HG02623 (cell line): Measurements from ENCODE around the gene LRRN4.

Experiments used
- ATAC-seq: cut with Tn5 transposase; IDR thresholded peaks from one replicate; pipeline ENCODE4 v1.9.1; 2021; ENCODE audit warnings: moderate library complexity; ENCODE audit not compliant: unreplicated experiment

Gene LRRN4

DNA sequence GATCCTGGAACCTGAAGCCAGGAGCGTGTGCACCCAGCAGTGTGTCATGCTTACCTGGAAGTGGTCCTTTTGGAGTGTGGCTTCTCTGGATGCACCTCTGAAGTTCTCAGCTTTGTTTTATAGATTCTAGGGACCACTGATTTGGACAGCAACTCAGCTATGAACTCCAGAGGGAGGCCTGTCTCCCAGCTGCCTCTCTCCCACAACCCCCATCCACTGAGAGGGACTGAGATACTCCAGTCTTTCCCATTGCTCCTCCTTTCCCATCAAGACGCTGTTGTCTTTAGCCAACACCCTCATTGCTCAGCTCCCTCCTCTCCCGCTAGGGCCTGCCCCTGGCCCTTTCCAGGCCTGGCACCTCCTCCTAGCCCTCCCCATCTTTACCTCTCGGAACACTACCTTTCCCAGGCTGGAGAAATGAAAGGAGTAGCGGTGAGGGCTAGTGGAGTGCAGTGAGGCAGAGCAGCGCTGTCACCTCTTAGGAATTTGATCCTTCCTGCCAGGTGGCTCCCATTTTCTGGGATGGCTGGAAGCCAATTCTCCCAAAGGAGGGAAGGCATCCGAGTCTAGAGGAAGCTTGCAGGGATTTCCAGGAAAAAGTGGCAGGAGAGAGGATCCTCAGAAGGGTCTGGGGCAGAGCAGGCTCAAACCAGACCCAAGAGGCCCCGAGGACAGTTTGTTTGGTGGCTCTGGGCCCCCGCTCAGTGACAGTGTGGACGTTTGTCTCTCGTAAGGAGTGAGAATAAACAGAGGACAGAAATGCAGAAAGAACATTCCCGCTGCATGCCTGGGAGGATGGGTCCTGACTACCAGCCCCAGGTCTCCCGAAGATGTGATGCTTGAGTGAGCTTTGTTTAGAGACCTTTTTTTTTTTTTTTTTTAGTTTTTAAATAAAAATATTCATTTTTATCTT, at the start of gene LRRN4:
LRRN4 (minus strand) TSS at position 285 of the 913 bp plus-strand sequence. CDS start 1,261 bp downstream, outside the sequence.
- ATAC-seq = no peak

DNA sequence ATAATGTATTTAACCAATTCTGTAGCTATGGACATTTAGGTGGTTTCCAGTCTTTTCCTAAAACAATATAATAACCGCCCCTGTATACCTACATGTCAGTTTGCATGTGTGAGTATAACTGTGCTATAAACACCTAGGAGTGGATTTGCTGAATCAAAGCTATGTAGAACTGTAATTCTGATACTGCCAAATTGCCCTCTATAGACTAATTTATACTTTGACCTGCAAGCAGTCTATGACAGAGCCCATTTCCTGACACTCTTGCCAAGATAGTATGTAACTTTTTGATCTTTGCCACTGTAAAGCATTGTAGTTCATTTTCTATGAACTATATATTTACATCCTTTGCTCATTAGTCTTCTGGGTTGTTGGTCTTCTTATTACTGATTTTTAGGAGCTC, 49.4 kb upstream of the LRRN4 start:
- no peak for ATAC-seq

DNA sequence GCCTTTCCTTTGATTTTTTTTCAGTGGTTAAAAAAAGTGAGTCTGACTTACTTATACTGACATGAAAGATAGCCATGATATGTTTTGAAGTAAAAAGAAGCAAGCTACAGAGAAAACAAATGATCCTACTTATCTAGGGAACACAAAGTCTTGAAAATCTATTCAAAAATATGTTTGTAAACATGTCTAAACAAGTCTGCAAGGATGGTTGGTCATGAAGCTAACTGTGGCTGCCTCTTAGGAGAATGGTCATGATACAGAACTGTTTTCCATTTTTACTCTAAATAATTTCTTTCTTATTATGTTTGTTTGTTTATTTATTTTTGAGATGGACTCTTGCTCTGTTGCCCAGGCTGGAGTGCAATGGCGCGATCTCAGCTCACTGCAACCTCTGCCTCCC, 47.5 kb upstream of the LRRN4 start:
- no peak for ATAC-seq

DNA sequence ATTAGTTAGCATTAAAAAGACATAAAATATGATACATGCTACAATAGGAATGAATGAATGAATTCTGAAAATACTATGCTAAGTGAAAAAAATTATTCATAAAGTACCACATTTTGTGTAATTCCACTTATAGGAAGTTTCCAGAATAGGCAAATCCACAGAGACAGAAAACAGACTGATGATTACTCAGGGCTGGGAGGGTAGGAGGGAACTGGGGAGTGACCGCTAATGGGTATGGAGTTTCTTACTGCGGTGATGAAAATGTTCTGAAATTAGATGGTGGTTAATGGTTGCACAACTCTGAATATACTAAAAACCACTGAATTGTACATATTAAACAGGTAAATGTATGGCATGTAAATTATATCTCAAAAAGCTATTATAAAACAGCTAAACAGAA, 46.4 kb upstream of the LRRN4 start:
- no peak for ATAC-seq

DNA sequence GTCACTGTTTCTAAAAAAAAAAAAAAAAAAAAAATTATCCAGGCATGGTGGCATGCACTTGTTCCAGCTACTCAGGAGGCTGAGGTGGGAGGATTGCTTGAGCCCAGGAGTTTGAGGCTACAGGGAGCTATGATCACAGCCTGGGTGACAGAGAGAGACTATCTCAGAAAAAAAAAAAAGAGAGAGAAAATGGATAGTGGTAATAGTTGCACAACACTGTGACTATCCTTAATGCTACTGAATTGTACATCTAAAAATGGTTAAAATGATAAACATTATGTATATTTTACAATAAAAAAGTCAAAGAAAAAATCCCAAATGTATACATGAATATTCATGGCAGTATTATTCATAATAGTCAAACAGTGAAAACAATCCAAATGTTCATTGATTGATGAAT, 46.0 kb upstream of the LRRN4 start:
- no peak for ATAC-seq

DNA sequence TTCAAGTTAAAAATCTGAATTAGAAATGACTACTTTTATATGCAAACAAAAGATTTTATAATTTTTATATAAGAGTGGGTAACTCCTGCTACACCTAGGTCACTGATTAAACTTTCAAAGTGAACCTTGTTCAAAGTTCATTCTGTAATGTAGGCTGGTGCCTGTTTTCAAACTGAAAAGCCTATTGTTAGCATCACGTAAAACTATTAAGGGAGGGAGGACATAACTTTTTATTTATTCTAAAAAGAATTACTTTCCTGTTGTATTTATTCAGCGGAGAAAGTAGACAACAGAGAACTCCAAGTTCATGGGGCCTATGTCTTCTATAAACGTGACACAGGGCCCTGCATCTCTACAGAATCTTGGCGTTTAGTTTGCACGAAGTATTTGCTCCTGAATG, 41.5 kb upstream of the LRRN4 start:
- ATAC-seq = no peak

DNA sequence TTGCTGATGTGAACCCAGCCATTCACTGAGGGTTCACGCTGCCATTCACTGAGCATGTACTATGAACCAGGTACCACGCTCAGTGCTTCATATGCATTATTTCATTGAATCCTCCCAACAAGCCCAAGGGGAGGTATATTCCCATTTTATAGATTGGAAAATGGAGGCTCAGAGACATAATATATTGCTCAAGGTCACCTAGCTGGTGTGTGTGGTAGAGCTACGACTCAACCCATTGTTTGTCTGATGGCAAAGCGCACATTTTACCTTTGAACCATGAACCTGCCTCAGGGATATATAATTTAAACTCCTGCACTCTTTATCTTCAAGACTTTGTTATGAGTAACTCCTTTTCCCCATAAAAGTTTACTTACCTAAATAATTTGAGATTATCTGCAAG, 40.7 kb upstream of the LRRN4 start:
- ATAC-seq = no peak

DNA sequence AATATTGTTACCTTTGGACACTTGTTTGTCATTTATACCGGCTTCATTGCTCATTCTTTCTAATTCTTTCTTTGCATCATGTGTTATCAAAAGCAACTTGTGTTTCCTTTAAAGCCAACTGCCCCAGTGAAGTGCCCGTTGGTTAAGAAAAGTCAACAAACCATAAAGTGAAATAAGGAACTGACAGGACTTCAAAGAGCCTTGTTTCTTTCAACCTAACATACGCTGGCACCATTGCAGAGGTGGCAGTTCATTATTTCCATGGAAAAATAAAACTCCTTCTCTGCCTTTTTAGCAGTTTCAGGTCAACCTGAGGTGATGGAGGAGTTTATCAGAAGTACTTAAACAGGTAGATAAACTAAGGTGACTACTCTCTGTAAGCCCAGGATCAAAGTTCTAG, 40.2 kb upstream of the LRRN4 start:
- no peak for ATAC-seq

DNA sequence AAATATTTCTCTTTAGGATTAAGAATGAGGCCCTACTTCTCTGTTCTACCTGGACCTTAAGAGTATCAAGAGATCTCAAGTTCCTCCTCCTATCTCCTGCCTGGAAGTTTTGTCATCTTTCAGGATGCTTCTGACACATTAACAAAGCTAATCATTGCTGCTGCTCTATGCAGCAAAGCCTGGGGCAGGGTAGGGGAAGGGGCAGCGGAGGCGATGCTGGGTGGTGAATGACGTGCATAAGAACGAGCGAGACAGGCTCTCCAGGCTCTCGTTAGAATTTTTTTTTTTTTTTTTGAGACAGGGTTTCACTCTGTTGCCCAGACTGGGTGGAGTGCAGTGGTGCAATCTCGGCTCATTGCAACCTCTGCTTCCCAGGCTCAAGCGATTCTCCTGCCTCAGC, 37.8 kb upstream of the LRRN4 start:
- no peak for ATAC-seq

DNA sequence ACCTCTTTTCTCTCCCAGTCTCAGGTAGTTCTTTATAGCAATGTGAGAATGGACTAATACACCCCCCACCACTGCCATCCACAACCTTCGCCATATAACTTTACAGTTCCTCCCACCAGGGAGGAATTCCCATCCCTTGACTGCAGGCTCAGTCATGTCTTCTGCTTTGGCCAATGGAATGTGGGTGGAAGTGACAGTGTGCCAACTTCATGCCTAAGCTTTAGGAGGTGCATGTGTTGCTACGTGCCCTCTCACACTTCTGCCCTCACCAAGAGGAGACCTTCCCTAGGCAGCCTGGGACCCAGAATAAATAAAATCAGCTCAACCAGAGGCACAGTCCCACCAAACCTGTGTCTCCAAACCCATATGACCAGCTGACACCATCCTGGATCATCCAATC, 33.0 kb upstream of the LRRN4 start:
- ATAC-seq = no peak

DNA sequence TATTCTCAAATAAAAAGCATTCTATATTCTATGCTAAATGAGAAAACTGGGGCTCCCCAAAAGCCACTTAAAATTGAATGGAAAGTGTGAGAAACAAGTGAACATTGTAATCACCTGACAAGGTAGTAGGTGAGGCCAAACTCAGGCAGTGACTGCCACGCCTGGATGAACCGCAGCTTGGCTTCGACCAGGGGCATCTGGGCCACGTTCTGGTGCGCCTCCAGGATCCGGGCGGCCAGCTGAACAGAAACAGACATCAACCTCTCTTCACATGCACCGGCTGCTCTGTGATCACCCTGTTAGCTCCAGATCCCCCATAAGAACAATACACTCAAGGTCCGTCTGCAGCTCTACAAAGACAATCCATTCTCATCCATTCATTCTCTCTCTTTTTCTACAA, 30.1 kb upstream of the LRRN4 start:
- no peak for ATAC-seq

DNA sequence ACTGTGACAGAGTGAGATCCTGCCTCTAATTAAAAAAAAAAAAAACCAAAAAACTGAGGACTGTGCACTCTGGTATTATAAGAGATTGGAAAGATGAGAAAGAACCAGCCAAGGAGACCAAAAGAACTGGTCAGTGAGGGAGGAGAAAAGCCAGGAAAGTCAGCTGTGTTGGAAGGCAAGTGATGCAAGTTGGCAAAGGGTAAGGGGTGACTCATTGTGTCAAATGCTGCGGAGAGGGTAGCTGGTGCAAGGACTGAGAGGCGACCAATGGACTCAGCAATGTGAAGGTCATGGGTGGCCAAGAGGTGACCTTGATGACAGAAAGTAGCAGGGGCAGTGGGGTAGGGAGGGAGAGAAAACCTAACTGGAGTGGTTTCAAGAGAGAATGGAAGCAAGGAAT, 27.4 kb upstream of the LRRN4 start:
- no peak for ATAC-seq

DNA sequence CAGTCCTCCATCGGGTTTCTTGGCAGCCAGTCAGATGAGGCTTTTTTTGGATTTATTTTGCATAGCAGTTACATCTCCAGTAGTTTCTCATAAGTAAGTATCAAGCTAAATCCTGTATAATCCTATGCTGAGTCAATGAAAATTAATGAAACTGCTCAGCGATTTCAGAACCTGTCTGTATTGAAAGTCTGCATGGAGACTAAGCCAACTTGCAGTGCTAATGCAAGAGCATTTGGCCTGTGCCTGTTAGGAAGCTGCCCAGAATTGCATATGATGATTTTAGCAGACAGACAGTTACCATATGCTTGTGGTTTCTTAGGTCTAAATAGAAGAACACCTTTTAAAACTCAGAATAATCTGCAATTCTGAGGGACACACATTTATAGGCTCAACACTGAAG, 25.2 kb upstream of the LRRN4 start:
- no peak for ATAC-seq

DNA sequence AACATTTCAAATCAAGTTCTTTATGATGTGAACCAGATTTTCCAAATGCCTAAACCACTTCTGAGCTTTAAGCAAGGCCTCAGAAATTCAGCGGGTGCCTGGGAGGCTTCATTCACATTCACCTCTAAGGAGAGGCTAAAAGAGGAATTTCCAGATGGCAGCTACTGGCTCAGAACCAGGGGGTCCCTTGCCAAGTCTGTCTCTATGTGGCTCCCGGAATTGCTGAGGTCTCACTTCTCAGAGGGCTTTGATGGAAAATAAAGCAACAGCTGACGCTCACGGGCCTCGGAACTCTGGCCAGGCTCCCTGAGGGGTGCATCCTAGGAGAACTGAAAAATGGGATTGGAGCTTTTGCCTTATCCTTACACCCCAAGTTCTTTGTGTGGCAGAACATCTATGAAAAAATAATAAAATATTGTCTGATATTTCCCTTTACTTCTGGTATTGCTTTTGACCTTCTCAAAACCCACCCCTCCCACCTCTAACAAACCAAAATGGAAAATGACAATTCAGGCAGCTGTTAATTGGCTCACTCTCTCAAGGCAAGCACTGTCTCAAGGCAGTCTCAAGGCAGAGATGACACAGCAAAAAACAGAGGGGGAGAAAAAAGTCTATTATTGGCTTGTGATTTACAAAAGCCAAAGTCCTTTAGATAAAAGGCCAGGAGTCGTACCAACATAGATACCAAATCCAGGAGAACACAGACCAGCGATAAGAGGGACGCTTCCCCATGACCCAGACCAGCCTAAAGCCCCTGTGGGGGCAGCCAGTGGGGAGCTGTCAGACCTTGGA, 21.8 kb upstream of the LRRN4 start:
- no peak for ATAC-seq

DNA sequence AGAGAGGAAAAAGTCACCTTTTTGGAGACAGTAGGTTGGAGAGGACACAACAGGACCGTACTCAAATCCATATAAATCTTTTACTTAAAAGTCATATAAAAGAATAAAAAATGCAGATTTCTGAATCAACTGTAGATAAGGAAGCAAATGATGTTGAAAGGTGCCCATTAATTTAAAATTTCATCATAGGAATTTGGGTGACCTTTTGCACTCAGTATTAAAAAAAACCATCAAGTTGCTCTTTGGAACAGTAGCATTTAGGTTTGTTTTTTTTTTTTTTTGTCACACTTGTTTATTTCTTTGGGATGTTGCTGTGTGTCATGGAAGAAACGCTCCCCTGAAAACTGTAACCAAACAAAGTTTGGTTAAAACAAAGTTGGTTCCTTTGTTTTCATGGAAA, 20.9 kb upstream of the LRRN4 start:
- ATAC-seq = no peak

DNA sequence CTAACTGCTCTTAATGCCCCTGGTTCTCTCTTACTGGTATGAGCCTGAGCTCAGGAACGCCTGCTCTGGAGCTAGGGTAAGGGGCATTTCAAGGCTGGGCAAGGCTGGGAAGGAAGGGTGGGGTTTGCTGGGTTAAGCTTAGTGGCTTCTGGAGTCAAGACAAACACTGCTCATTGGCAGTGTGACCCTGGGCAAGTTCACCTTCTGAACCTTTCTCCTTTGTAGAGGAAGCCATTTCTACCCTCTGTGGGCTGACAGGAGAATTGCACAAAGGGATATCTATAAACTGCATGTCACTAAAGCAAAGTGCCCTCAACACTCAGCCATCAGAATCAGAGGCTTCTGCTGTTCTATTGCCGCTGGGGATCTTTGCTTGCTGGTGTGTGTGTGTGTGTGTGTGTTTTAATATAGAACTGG, 20.3 kb upstream of the LRRN4 start:
- ATAC-seq = peak; percentile 66

DNA sequence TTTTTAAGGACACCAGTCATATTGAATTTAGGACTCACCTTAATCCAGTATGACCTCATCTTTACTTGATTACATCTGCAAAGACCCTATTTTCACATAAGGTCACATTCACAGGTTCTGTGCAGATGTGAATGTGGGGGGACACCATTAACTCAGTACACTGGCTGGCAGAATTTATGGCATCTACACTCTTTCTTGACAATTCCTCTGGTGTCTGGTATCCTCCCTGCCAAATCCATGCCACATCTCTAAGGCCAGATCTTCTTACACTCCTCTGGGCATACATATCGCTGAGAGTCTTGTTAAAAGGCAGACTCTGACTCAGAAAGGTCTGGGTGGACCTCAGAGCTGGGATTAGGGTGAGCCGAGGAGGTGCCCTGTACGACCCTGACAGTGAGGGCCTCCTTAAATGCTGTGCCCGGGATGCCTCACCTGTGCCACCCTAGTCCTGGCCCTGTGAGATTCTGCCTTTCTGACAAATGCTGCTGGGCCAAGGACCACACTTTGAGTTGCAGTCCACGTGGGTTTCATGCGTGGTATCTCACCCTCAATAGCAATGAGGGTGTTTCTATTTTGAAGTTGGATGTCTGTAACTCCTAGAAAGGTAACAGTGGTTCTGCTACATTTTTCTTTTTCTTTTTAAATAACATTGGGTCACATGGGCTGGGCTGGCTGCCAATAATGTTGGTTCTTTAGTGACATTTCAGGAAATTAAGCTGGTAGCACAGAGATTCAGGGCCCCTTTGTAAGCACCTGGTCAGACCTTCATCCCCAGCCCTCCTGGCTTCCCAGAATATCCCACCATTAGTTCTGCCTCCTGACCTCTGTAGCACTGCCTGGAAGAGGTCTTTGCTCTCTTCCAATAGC, 17.2 kb upstream of the LRRN4 start:
- ATAC-seq = no peak

DNA sequence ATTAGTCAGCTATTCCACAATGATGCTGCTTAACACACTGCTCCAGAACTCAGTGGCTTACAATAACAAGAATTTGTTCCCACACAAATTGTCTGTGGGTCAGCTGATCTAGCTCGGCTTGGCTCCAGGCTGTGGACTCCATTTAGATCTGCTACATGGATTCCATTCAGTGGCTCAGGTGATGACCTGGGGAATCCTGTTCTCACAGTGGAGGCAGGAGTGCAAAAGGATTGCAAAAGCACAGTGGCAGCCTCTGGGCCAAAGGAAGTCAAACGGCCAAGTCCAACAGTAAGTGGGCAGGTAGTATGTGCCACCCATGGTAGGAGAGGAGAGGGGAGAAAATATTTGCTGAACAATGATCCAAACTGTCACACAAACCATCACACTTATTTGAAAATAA, 15.8 kb upstream of the LRRN4 start:
- ATAC-seq = no peak

DNA sequence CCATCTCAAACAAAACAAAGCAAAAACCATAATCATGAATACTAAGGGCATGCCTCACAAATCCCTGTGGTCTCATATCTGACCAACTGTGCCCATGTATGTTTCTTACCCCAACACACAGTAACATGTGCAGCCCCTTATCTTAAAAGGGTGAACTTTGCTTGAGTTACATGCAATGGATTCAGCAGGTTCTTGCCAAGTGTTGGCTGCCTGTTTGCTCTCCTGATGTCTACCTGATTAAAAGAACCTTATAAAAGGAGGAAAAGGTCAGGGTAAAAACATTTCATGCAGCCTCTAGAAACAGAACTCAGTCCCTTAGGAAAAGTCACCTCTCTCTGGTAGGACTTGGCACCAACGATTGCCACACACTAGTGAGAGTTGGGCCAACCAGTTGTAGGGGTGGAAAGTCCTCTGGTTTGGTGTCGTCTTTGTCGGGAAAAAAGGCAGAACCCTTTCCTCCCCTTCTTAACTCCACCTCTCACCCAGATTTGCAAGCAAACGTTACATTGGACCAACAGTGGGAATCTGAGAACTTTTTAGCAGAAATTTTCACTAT, 14.0 kb upstream of the LRRN4 start:
- no peak for ATAC-seq

DNA sequence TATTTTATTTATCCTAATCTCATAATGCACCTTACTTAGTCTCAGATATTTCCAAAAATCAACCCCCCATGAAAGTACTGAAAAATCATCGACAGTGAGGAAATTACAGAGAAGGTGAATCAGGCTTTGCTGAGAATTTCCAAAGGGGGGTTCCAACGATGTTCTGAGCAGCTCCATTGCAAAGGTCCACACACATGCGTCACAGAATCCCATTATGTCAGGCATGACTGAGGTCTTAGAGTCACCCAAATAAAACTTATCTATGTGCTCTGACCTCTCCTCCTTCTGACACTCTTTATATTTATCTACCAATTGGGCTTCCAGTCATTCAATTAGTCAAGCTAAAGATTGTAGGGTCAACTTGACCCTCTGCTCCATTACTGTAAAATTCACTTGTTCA, 12.7 kb upstream of the LRRN4 start:
- no peak for ATAC-seq

DNA sequence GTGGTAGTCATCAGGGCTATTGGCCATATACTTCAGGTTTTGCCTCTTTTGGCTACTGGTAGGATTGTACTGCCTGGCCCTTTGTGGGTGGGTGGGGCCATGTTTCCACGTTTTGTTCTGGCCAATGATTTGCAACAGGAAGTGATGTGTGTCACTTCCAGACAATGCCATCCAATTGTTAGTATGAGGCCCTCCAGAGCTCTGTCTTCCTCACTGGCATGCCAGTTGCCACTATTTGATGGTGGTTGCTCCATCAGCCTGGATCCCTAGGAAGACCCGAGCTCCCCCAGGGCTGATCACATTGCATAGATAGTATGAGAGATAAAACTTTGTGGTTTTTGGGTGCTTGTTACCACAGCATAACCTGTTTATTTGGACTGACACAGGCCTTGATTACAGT, 7.7 kb upstream of the LRRN4 start:
- no peak for ATAC-seq
